RWPE1 (cell line): ENCODE results near the gene MEMO1.

Experiments used
- CTCF ChIA-PET: fragments of 350-600 bp; sonication (Branson Sonifier 250); formaldehyde crosslinking; extraction: SDS; loops from one replicate; lab custom pipeline; 2021; lab: Yijun Ruan, JAX
- POLR2A ChIA-PET: fragments of 400-600 bp; formaldehyde crosslinking; extraction: SDS; loops from one replicate; lab custom pipeline; 2020; ENCODE audit warnings: antibody characterized with exemption; ENCODE audit not compliant: low non-redundant PET; lab: Yijun Ruan, JAX
- DNase-seq: peaks from one replicate; pipeline ENCODE4 v3.0.0; 2012; ENCODE audit warnings: low spot score
- H3K27ac ChIP-seq: fragments of 450-650 bp; 2 replicates; pipeline ENCODE4 v1.5.1; 2017
- TF ChIP-seq, protein P1 (sequence below): fragments of 450-650 bp; conservative IDR thresholded peaks from 2 replicates; pipeline ENCODE4 v1.5.1; 2017; ENCODE audit warnings: low read depth, mild to moderate bottlenecking

MEMO1 gene

DNA sequence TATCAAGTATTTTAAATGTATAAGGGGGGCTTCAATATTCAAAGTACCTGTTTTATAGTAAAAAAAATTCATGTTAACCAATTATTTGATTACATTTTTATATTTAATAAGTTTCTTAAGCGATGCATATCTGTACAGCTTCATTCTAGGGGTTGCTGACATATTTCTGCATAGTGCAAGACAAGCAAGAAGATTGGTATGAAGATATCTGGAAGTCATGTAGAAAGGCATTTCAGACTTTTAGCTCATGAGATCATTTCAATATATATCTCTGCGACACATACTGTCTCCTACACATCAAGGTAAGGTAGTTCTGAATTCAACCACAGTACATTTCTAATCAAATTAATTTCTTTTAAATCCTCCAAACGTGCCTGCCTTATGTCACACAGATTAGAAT lies 73.1 kb downstream of the MEMO1 start:
- POLR2A ChIA-PET = no interaction called here
- TF ChIP-seq, protein P1, sequence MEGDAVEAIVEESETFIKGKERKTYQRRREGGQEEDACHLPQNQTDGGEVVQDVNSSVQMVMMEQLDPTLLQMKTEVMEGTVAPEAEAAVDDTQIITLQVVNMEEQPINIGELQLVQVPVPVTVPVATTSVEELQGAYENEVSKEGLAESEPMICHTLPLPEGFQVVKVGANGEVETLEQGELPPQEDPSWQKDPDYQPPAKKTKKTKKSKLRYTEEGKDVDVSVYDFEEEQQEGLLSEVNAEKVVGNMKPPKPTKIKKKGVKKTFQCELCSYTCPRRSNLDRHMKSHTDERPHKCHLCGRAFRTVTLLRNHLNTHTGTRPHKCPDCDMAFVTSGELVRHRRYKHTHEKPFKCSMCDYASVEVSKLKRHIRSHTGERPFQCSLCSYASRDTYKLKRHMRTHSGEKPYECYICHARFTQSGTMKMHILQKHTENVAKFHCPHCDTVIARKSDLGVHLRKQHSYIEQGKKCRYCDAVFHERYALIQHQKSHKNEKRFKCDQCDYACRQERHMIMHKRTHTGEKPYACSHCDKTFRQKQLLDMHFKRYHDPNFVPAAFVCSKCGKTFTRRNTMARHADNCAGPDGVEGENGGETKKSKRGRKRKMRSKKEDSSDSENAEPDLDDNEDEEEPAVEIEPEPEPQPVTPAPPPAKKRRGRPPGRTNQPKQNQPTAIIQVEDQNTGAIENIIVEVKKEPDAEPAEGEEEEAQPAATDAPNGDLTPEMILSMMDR = no peak
- DNase-seq = no peak
- H3K27ac ChIP-seq = no peak overlapping the region
- CTCF ChIA-PET = no interaction called here

DNA sequence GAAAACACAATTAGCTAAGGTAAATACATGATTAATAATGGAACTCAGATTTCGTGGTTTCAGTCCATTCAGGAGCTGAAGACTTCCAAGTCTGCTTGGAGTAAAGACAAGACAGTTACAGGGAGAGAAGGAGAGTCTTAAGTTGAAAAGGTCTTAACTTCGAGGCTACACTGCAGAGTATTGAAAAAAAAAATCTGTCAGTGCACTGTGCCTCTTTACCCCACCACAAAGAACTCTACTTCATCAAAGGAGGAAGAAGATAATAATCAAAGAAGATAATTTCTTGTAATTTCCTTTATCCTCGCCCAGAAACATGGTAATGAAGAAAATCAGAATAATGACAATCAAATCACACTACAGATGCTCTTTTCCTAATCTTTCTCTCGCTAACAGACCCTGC lies 75.4 kb downstream of the MEMO1 start:
- H3K27ac ChIP-seq = no peak overlapping the region
- CTCF ChIA-PET = no interaction called here
- TF ChIP-seq, protein P1 = no peak

GRCh38 chr2:31933066-31933465 lies 77.7 kb downstream of the MEMO1 start:
- CTCF ChIA-PET = no interaction called here
- POLR2A ChIA-PET = no interaction called here
- TF ChIP-seq, protein P1 = no peak
- H3K27ac ChIP-seq = no peak overlapping the region
- DNase-seq = no peak

More for the DNA sequence above, 75.4 kb downstream of the MEMO1 start:
- POLR2A ChIA-PET = no interaction called here
- DNase-seq = no peak

GRCh38 chr2:31932589-31932988 lies 78.2 kb downstream of the MEMO1 start:
- TF ChIP-seq, protein P1 = no peak
- H3K27ac ChIP-seq = no peak overlapping the region
- ChIA-PET CTCF (no interaction called here), POLR2A (no interaction called here)
- DNase-seq = no peak

- CTCF ChIA-PET = no interaction called here
- no peak for DNase-seq
- H3K27ac ChIP-seq = no peak overlapping the region
- TF ChIP-seq, protein P1 = no peak
- POLR2A ChIA-PET = no interaction called here
Measured at GRCh38 chr2:31931916-31932315, 78.9 kb downstream of the MEMO1 start.

DNA sequence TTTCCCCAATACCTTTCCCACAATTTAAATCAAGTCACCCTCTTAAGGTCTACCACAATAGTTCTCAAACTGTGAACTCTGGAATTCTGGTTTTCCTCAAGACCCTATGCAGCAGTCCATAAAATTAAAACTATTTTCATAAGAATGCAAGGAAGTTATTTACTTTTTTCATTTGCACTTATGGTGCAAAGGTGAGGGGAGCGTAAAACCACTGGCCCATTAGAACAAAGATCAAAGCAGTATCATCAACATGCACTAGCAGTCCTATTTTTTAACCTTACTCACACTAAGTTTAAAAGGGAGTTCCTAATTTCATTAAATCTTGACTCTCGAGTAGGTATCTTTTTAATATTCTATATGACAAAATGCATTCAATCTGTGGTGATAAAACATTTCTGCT lies 85.3 kb downstream of the MEMO1 start:
- TF ChIP-seq, protein P1 = no peak
- ChIA-PET CTCF (interaction anchor here (0.5 kb wide), 1 partner anchor 1560 kb away, joined by 4 read pairs; no protein-coding TSS in a partner anchor), POLR2A (no interaction called here)

DNA sequence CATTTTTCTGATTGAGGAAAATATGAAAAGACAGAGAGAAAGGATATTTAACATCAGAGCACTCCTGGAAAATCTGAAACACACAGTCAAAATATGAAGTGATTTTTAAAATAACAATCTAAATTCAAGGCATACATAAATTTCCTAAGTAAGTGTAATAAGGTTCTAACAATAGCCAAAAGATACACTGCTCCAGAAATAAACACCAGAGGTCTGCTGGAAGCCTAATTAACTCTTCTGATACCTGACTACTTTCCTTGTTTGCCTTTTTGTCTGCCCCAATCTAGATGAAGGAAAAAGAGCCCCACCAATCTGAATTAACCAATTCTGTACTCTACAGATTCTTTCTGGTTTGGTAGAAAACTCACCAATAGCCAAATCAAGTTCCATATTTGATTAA lies 87.1 kb downstream of the MEMO1 start:
- ChIA-PET CTCF (no interaction called here), POLR2A (no interaction called here)
- TF ChIP-seq, protein P1 = no peak
- H3K27ac ChIP-seq = no peak overlapping the region
- no peak for DNase-seq

More for the DNA sequence above, 85.3 kb downstream of the MEMO1 start:
- H3K27ac ChIP-seq = no peak overlapping the region
- no peak for DNase-seq
